ENCODE measurements around the gene VSIG8.

GRCh38 chr1:159804924-159805323 is 57.5 kb downstream of the VSIG8 start:
- TF ChIP-seq YY1 (IDR thresholded peaks at IDR 0.05; ENCODE audit: insufficient read depth, insufficient read length) (no peak), SUZ12 (IDR thresholded peaks at IDR 0.05; ENCODE audit: extremely low read depth, insufficient read depth, insufficient read length) (no peak)
